Measurements from ENCODE around the gene AOPEP.

GRCh38 chr9:94760010-94760409 lies 33.5 kb downstream of the AOPEP start:
- TF ChIP-seq EZH2phosphoT487 (IDR thresholded peaks at IDR 0.05; ENCODE audit: low read depth) (no peak), CTCF (IDR thresholded peaks at IDR 0.05; ENCODE audit: low read depth, low read length) (no peak)

Data from OCI-LY3 (cell line).